K562 (cell line): ENCODE results near the gene ZBTB16.

Source experiments
- FOXK1 ChIP-seq: sonication (generic); formaldehyde crosslinking; IDR thresholded peaks from 2 replicates; pipeline ENCODE4 v1.8.0; 2022; ENCODE audit warnings: missing genetic modification reagents, mild to moderate bottlenecking, borderline replicate concordance
- POLR2H ChIP-seq: IDR thresholded peaks from 2 replicates; pipeline ENCODE4 v1.6.1; 2016; ENCODE audit warnings: missing genetic modification characterization, low read depth, mild to moderate bottlenecking, control low read depth, missing compliant biosample characterization, moderate library complexity
- TEAD2 ChIP-seq: fragments of 450-650 bp; IDR thresholded peaks from 2 replicates; pipeline ENCODE4 v1.6.1; 2016; ENCODE audit warnings: missing genetic modification characterization, control low read depth, missing compliant biosample characterization
- ZFP36 ChIP-seq: fragments of 150-350 bp; IDR thresholded peaks from 2 replicates; pipeline ENCODE4 v1.6.1; 2018; ENCODE audit warnings: low read length, low read depth; ENCODE audit not compliant: partially characterized antibody
- TF ChIP-seq, protein P1 (sequence below): fragments of 250-450 bp; sonication (Bioruptor Pico); IDR thresholded peaks from 2 replicates; pipeline ENCODE4 v1.8.0; 2022; ENCODE audit warnings: moderate library complexity, mild to moderate bottlenecking, inconsistent platforms

GRCh38 chr11:114121804-114122504 lies 62.4 kb downstream of the ZBTB16 start:
- TF ChIP-seq ZFP36, result no peak
- TF ChIP-seq POLR2H (tag), result no peak
- TF ChIP-seq, protein P1, sequence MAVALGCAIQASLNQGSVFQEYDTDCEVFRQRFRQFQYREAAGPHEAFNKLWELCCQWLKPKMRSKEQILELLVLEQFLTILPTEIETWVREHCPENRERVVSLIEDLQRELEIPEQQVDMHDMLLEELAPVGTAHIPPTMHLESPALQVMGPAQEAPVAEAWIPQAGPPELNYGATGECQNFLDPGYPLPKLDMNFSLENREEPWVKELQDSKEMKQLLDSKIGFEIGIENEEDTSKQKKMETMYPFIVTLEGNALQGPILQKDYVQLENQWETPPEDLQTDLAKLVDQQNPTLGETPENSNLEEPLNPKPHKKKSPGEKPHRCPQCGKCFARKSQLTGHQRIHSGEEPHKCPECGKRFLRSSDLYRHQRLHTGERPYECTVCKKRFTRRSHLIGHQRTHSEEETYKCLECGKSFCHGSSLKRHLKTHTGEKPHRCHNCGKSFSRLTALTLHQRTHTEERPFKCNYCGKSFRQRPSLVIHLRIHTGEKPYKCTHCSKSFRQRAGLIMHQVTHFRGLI (CRISPR knock-in tag), result no peak
- no peak for TF ChIP-seq TEAD2 (tag)
- TF ChIP-seq FOXK1 (CRISPR knock-in tag), result no peak
